DMS153 treated with DMSO at 0.1 percent for 48 hours (cell line): ENCODE results near the gene SLC2A9.
"Not testable (repeated sequence)": the region's sequence is repeated elsewhere in the genome, so short reads cannot be mapped to it uniquely, and the experiment has no call there.

Source experiments
- DNase-seq: peaks from one replicate; lab custom pipeline; 2025; ENCODE audit not compliant: unreplicated experiment; lab: John Stamatoyannopoulos, UW

SLC2A9 gene

DNA sequence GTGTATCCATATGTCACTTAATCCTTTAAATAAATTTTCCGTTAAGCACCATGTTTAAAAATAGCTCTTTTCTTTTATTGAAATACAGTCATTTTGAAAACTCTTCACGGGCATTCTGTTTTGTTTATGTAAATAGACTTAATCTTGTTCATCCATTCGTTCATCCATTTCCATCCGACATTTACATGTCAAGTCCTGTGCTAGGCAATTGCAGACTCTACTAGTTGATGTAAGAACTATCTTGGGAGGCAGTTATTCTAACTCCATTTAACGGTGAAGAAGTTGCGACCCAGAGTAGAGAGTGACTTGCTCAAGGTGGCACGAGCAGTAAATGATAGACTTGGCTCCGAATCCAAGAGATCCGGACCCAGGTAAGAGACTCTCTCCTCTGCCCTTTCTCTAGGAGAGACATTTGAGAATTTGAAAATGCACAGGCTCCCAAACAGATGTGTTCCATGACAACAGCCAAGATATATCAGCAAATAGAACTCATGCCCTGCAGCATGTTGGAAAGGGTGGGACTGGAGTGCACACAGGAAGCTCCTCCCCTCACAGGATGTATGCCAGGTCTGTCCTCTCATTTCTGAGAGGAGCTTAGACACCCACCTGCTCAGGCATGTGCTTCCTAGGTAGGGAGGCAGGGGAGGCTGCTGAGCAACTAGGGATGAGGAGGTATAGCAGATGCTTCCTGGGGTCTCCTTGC lies 175.4 kb downstream of the SLC2A9 start:
- no peak for DNase-seq

DNA sequence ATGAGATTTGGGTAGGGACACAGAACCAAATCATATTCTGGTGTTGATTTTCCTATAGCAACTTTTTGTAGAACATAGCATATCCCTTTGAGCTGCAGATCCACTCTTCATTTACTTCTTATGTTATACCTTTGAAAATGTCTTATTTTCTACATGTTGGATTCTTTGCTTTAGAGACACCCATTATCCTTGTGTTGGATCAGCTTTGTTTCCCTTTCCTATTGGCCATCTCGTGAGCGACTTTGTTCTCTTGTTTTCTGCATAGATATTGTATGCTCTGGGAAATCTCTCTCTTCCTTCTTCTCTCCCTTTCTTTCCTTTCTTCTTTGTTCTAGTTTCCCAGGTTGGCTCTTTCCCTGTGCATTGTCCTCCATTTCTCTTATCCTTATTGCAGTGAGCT lies 180.2 kb downstream of the SLC2A9 start:
- no peak for DNase-seq

DNA sequence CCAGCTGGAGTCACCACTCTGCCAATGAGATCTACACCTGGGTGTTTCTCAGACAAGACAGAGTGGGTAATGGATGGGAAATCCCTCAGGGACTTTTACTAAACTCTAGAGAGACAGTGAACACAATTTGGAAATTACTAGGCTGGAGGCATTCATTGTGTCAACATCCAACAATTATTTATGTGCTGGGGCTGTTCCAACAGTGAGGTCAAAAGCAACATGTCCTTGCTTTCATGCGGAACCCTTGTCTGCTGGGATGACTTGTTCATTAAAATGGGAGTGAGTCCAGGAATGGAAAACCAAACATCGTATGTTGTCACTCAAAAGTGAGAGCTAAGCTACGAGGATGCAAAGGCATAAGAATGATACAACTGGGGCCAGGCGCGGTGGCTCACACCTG lies 185.9 kb downstream of the SLC2A9 start:
- no peak for DNase-seq

DNA sequence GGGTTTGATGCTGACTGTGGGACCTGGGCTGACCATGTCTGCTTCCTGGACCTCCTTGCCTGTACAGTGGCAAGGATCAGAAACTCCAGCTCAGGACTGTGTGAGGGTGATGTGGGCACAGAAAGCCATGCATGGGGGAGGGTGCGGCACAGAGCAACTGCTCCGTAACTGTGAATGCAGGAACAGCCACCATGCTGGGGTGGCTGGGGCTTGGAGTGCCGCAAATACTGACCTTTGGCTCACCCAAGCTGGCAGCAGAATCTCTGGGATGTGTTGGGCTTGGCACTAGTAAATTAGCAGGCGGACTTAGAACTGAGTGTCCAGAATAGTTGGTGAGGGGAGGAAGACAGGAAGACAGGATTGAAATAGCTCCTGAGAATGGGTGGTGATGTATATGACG lies 187.9 kb downstream of the SLC2A9 start:
- no peak for DNase-seq

DNA sequence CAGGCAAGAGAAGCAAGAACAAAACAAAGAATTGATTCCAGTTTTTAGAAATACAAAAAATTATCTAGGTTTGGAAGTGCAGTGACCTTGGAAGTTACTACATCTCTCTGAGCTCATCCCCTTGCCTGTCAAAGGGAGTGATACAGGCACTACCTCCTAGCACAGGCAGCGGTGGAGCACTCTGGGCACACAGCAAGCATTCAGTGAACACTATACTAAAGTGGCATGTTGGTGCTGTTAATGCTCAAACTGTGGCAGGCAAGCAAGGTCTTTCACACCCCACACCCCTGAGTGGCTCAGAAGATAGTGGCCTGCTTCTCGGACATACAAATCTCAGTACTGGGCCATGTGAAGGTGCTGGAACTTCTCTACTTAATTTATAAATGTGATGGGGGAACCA lies 188.7 kb downstream of the SLC2A9 start:
- DNase-seq, result no peak

DNA sequence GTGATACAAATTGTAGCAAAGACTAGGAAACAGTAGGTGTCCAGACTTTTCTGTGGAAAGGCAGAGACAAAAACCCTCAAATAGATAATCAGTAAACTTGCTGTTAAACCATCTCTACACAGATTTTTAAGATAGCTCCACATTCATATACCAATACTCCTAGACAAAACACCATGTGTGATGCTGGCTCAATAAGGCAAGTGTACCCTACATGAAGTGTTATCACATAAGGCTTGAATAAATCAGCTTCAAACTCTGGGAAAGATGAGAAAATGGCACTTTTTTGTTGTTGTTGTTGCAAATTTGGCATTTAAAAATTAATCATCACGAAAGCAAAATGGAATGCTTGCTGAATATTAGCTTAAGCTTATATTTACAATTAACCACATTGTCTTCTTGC lies 194.7 kb downstream of the SLC2A9 start:
- DNase-seq, result no peak

DNA sequence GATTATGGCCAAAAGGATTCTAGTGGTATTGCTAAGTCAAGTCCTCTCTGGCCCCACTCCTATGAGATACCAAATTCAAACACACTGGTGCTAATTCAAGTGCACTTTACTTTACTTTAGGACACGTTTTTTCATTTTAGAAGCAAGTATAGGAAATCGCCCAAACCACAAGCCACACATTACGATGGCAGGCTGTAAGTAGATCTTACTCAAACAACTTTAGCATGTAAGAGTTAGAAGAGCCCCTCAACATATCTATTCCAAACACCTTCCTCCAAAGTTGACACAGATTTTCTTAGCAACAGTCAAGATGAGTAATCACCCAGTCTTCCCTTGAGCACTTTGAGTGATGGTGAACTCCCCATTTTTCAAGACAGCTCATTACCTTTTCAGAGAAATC lies 196.2 kb downstream of the SLC2A9 start:
- no peak for DNase-seq

DNA sequence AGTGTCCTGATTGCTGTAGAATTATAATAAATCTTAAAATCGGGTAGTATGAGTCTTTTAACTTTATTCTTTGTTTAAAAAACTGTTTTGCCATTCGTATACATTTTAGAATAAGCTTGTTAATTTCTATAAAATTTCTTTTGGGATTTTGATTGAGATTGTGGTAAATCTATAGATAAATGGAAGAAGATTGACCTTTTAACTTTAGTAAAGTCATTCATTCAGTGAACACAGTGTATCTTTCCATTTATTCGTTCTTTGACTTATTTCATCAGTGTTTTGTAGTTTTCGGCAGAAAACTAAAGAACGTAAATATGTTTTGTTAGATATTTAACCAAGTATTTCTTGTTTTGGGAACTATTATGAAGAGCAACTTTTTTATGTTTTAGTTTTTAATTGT lies 201.0 kb downstream of the SLC2A9 start:
- DNase-seq, result no peak

DNA sequence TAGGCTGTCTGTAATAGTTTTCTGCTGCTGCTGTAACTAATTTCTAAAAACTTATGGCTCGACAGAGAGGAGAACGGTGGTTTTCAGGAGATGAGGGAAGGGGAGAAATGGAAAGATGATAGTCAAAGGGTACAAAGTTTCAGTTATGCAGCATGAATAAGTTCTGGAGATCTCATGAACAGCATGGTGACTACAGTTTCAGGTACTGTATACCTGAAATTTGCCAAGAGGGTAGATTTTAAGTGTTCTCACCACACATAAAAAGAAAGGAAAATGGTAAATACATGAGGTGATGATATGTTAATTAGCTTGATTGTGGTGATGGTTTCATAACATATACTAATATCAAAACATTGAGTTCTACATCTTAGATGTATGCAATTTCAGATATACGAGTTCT lies 205.0 kb downstream of the SLC2A9 start:
- DNase-seq, result no peak

DNA sequence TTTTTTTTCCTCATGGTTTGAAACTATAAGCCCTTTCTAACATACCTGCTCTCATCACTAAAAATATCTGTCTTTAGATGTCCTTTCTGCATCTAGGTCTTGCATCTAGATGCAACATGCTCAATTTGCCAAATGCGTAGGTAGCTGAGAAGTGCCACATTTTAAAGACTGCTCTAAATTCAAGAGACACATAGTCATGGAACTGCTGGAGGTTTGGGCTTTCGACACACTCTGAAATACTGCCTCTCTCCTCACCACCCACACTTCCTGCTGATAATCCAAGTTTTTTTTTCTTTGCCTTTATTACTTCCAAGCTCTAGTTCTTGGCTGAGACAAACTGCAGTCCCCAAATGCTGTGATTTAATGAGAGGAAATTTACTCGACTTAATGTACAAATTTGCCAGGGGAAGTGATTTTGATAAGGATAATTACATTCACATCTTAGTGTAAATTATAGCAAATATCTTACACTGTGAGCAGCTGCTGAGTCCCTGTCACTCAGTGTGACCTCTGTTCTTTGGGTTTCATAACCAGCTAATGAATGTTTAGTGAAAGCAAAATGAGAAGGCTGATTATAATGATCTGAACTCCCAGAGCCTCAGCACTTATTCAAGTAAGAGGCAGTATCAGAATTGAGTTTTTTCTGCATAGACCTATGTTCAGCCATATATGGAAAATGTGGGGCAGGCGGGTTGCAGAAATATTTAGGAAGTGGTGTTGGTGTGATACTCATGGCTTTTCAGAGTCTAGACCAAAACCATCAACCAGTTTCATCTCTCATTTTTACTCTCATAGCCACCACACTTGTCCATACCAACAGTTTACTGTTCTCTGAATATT lies 208.6 kb downstream of the SLC2A9 start:
- no peak for DNase-seq

DNA sequence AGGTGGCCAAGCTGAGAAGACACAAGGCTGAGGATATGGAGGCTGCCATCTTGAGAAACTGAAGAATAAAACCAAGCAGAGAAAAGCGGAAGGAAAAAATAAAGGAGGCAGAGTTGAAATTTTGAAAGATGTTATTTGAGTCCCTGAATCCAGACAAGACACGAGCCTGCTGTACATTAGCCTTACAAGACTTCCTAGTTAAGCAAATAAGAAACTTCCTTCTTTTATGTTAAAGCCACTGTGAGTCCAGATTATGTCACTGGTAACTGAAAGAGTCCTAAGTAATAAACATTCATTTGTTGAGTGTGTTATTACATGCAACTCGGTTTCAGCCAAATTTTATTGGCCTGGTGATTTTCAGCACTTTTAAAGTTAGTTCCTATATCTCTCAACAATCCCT lies 209.5 kb downstream of the SLC2A9 start:
- no peak for DNase-seq

DNA sequence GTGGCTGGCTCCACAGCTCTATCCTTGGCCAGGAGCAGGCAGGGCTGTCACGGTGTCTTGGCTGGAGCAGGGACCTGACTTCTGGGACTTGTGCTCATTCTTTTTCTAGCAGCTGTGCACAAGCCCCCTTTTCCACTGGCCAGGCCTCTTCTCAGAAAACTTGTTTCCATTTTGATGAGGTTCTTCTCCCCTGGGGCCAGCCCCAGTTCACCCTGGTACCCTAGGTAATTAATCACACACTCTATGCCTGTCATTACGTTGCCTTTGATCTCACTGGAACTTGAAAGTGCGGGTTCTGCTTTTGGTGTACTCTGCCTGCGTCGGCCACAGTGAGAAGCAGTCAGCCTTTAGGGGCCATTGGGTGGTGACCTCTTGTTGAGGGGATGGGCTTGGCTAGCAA lies 213.2 kb downstream of the SLC2A9 start:
- no peak for DNase-seq

DNA sequence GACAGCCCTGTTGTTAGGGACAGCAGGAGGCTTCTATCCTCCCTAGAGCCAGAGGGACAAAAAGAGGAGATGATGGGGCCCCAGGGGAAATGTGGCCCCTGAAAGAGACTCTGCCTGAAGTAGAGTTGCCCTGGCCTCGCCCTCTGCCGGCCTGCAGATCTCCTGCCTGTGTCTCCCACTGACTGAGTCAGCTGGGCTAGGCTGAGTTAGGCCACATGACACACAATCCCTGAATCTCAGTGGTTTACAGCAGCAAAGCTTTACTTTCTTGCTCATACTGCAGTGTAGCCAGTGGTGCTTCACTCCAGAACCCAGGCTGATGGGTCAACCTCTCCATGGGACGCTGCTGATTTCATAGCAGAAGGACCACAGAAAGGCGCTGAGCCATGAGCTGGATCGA lies 216.4 kb downstream of the SLC2A9 start:
- no peak for DNase-seq

DNA sequence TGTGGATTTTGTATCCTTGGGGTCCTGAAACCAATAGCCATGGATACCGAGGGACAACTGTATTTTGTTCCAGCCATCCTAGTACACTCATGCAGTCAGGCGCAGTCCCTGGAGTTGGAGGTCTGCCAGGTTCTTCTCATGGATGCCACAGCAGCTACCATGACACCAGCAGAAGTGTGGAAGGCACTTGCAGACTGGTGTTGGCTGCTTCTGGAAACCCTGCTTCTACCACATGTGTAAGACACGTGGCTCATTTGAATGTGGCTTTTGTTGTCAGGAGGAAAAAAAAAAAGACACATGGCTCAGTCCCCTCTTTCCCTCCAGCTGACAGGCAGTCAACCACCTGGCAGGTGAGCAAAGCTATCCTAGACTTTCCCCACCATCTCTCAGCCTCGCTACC lies 220.4 kb downstream of the SLC2A9 start:
- DNase-seq, result peak; percentile 13

DNA sequence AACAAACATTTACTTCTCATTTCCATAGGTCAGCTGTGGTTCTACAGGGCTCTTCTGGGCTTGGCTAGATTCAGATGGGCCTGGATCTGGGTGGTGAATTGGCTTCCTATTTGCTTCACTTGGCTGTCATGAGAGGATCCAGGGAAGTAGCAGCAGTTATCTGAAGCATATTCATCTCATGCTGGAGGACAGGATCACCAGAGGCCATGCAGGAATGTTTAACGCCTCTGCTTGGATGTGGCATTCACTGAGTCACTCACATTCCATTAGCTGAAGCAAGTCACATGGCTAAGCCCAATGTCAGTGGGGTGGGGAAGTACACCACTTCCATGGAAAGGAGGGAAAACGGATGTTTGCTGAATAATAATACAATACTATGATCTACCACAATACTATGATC lies 224.7 kb downstream of the SLC2A9 start:
- not testable (repeated sequence) for DNase-seq

DNA sequence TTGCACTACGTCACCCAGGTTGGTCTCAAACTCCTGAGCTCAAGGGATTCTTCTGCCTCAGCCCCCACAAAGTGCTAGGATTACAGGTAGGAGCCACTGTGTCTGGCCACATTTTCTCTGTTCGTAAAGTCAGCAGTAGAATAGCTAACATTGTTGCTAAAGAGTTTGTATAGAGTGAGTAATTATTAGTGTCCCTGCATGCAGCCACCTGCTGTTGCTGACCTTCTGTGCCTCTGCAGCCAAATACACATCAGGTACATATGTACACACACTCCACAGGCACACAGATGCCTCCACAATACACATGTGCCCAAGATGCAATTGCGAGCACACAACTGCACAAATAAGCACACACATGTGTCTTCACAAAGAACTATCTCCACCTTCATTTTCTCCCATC lies 228.9 kb downstream of the SLC2A9 start:
- no peak for DNase-seq

DNA sequence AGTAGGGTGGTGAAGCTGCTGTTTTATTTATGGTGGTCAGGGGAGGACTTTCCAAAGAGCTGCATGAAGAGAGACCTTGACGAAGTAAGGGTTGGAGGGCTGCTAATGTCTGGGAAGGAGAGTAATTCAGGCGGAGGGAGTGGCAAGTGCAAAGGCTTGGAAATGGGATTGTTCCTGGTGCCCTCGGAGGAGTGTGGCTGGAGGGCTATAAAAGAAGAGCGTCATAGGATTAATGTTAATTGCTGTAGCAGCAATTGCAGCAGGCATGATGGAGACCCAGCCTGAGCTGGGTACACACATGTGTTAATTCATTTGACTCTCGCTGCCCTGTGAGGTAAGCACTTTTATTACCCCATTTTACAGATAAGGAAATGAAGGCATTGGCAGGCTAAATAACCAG lies 235.4 kb downstream of the SLC2A9 start:
- not testable (repeated sequence) for DNase-seq

DNA sequence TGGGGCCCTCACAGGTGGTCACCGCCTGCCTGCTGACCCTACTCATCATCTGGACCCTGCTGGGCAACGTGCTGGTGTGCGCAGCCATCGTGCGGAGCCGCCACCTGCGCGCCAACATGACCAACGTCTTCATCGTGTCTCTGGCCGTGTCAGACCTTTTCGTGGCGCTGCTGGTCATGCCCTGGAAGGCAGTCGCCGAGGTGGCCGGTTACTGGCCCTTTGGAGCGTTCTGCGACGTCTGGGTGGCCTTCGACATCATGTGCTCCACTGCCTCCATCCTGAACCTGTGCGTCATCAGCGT lies 239.2 kb downstream of the SLC2A9 start:
- DNase-seq, result no peak

DNA sequence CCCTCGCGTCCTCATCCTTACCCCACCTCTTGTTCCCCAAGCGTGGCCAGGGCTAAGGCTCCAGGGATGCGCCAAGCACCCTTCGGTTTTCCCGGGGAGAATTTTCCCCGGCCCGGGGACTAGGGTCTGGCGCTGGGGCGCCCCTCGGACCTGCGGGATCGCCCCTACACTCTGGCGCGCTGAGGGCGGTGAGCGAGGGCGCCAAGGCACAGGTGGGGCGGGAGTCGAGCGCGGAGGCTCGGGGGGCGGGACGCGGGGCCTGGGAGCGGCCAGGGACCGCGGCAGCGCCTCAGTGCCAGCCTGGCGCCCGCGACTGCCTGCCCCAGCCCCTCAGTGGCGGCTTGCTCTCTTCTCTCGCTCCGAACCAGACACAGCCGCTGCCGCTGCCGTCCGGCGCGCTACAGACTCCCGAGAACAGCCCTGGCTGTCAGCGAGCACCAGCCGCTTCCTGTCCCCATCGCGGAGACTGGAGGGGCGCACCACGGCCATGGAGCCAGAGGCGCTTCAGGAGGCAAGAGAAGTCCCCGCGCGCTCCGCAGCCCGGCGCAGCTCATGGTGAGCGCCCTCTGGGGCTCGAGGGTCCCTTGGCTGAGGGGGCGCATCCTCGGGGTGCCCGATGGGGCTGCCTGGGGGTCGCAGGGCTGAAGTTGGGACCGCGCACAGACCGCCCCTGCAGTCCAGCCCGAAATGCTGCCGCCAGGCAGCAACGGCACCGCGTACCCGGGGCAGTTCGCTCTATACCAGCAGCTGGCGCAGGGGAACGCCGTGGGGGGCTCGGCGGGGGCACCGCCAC lies 239.8 kb downstream of the SLC2A9 start, which contains the start of gene DRD5:
TSS of gene DRD5 (plus strand) at position 292 of the 793 bp plus-strand sequence. CDS start at position 688, 396 bp downstream.
- DNase-seq, result no peak
